Endothelial cell of umbilical vein (primary cell): ENCODE data around the gene STRA6. TPM values are rescaled to one million over a fixed set of nuclear protein-coding genes. Genes with fewer than 3 reads are reported as not detected.

Experiments
- BruUV-seq: library from RNA; stranded (reverse); fragments of 400-500 nt; replicated peaks from 2 replicates; lab custom pipeline; 2021; lab: Mats Ljungman, UMichigan
- CTCF ChIA-PET: fragments of 300-600, 350-600 bp; sonication (Branson Sonifier 250); formaldehyde crosslinking; loops from one replicate; lab custom pipeline; 2021; ENCODE audit warnings: antibody characterized with exemption, inconsistent platforms; lab: Charles Lee
- POLR2A ChIA-PET: fragments of 300-600, 350-600 bp; sonication (Branson Sonifier 250); formaldehyde crosslinking; loops from one replicate; lab custom pipeline; 2021; ENCODE audit warnings: antibody characterized with exemption, inconsistent platforms; lab: Charles Lee
- DNase-seq: peaks from one replicate; pipeline ENCODE4 v3.0.0-alpha.2; 2011; ENCODE audit warnings: low read depth, low spot score
- FAIRE-seq: peaks from 2 replicates; lab custom pipeline; 2011; peaks lifted over from hg19 to GRCh38; lab: Jason Lieb, UNC
- H2AFZ ChIP-seq: 2 replicates; pipeline ENCODE4 v1.6.0; 2012; ENCODE audit warnings: low read depth, low read length, control low read depth, inconsistent platforms
- H3K27ac ChIP-seq: 2 replicates; pipeline ENCODE4 v1.5.1; 2011; ENCODE audit warnings: low read depth, mild to moderate bottlenecking, control low read depth, low read length, moderate library complexity; ENCODE audit not compliant: insufficient read depth
- H3K27me3 ChIP-seq, 2 experiments: 2 replicates each; pipeline versions ENCODE4 v1.6.0 to v1.6.1; 2011; ENCODE audit warnings: low read length in 2 of 2, mixed read lengths in 1 of 2; ENCODE audit not compliant: control insufficient read depth in 2 of 2, insufficient read depth in 2 of 2
- H3K36me3 ChIP-seq, 2 experiments: 2 replicates in 1 of 2; 3 replicates in 1 of 2; pipeline ENCODE4 v1.5.1; 2011; ENCODE audit warnings: low read length in 2 of 2, mild to moderate bottlenecking in 1 of 2, moderate library complexity in 1 of 2; ENCODE audit not compliant: control insufficient read depth in 2 of 2, insufficient read depth in 2 of 2; ENCODE audit errors: extremely low read depth in 1 of 2
- H3K4me1 ChIP-seq: 3 replicates; pipeline ENCODE4 v1.5.1; 2011; ENCODE audit warnings: mild to moderate bottlenecking, low read length; ENCODE audit not compliant: control insufficient read depth, insufficient read depth; ENCODE audit errors: extremely low read depth
- H3K4me2 ChIP-seq: 2 replicates; pipeline ENCODE4 v1.6.1; 2011; ENCODE audit warnings: low read length, control low read depth, mixed read lengths; ENCODE audit not compliant: insufficient read depth
- H3K4me3 ChIP-seq, 3 experiments: fragments of 200-600 bp in 1 of 3; sonication (generic), shearing (Covaris generic) in 1 of 3; replicated peaks in 1 of 3; 2 replicates each; pipeline ENCODE4 v1.5.1; 2011 to 2016; ENCODE audit warnings: control low read depth in 3 of 3, low read length in 3 of 3, mild to moderate bottlenecking in 2 of 3, inconsistent platforms in 1 of 3, low read depth in 1 of 3, moderate library complexity in 1 of 3; ENCODE audit not compliant: insufficient read depth in 1 of 3
- H3K79me2 ChIP-seq: 2 replicates; pipeline ENCODE4 v1.6.0; 2012; ENCODE audit warnings: low read length, inconsistent platforms; ENCODE audit not compliant: control insufficient read depth, insufficient read depth
- H3K9ac ChIP-seq: replicated peaks from 2 replicates; pipeline ENCODE3; 2011; ENCODE audit warnings: low read length, control low read depth; ENCODE audit not compliant: insufficient read depth; ENCODE audit errors: extremely low read depth
- H3K9me1 ChIP-seq: replicated peaks from 3 replicates; pipeline ENCODE4 v1.6.0; 2011; ENCODE audit warnings: mild to moderate bottlenecking, low read length; ENCODE audit not compliant: control insufficient read depth, insufficient read depth; ENCODE audit errors: extremely low read depth
- H3K9me3 ChIP-seq: replicated peaks from 2 replicates; pipeline ENCODE4 v1.5.1; 2012; ENCODE audit warnings: low read length, inconsistent platforms; ENCODE audit not compliant: control insufficient read depth, insufficient read depth
- H4K20me1 ChIP-seq: replicated peaks from 2 replicates; pipeline ENCODE3; 2011; ENCODE audit warnings: mild to moderate bottlenecking, low read length; ENCODE audit not compliant: control insufficient read depth, insufficient read depth; ENCODE audit errors: extremely low read depth
- EZH2 ChIP-seq: IDR thresholded peaks from 2 replicates; pipeline ENCODE4 v1.6.1; 2012; ENCODE audit warnings: borderline replicate concordance, low read depth, mild to moderate bottlenecking, moderate library complexity, low read length, inconsistent platforms; ENCODE audit not compliant: severe bottlenecking
- FOS ChIP-seq: IDR thresholded peaks from 2 replicates; pipeline ENCODE4 v1.6.1; 2011; ENCODE audit warnings: mild to moderate bottlenecking, low read length, moderate library complexity, borderline replicate concordance; ENCODE audit not compliant: insufficient read depth
- GATA2 ChIP-seq: IDR thresholded peaks from 2 replicates; pipeline ENCODE4 v1.7.0; 2011; ENCODE audit warnings: low read depth, mild to moderate bottlenecking, moderate library complexity, mixed read lengths, low read length; ENCODE audit not compliant: insufficient read length, insufficient read depth
- MYC ChIP-seq: IDR thresholded peaks from one replicate; pipeline ENCODE4 v1.6.1; 2011; ENCODE audit warnings: mild to moderate bottlenecking, low read depth, low read length
- POLR2A ChIP-seq: IDR thresholded peaks from 2 replicates; pipeline ENCODE4 v1.6.1; 2012; ENCODE audit warnings: low read depth, mild to moderate bottlenecking, control low read depth, low read length
- dilution Hi-C: fragments of 300-500 bp; cut with MboI; formaldehyde crosslinking; loops from one replicate; pipeline ENCODE4 v1.15.0; 2019; ENCODE audit warnings: low sequenced_read_pairs; ENCODE audit not compliant: extremely low pct_ligation_motif_present
- intact Hi-C: fragments of 100-400 bp; cut with micrococcal nuclease; formaldehyde crosslinking; loops from one replicate; pipeline ENCODE4 v1.10.0; 2022
- polyA plus RNA-seq, 4 experiments: library from polyadenylated mRNA; depleted of rRNA in 3 of 4; stranded (reverse) in 3 of 4; unstranded in 1 of 4; fragments of >200 nt; gene quantifications; 2 replicates each; pipeline versions ENCODE4 v1.2.1 to v1.2.3, GENCODE V29; 2011 to 2012; ENCODE audit warnings: missing spikeins in 1 of 4
- total RNA-seq: library from RNA; stranded (reverse); gene quantifications from 2 replicates; pipeline ENCODE4 v1.2.3, GENCODE V29; 2021
- TF ChIP-seq, protein P1 (sequence below): IDR thresholded peaks from 2 replicates; pipeline ENCODE4 v1.6.1; 2011; ENCODE audit not compliant: insufficient read depth, insufficient read length

The STRA6 gene
- total and polyA plus RNA-seq, 2 donors (not counting 3 experiments of a cell fraction or from before 2014, with no cell fraction given), result not detected

DNA sequence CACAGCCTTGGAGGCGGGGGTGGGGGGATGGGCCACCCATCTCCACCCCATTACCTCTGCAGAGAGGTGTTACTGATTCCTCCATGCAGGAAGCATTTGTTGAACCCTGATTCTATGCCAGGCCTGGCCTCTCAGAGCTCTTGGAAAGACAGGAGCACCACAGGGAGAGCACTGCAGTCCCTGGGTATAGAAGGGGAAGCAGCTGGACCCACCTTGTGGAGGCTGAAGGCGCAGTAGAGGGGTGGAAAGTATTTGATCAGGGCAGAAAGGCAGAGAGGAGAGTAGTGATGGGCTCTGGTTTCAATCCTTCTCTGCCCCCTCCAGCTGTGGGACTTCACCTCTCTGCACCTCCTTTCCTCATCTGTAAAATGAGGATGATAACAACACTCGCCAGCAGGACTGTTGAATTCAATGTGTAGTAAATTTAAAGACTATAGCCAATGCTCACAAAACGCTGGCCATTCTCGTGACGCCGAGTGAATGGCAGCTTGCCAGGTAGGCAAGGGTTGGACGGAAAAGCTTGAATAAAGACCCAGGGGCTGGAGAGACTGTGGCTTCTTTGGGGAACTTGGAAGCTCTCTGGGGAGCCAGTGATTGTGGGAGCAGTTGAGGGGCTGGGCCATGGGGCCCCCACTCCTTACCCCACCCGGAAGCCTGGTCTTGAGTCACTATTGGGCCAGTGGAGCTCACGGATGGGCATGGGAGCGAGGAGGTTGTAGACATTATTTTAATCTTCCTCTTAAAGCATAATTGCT, 25.6 kb upstream of the STRA6 start:
- Histone ChIP-seq H3K36me3 (no peaks in the 10 kb centered on the region), H3K9me1 (no peaks in the 10 kb centered on the region), H3K4me3 (no peak overlapping the region), H3K4me1 (no peaks in the 10 kb centered on the region), H3K27me3 (peaks cover 10 to 19% of the 10 kb centered on the region in 2 experiments), H3K79me2 (no peaks in the 10 kb centered on the region), H3K4me2 (no peak overlapping the region), H2AFZ (no peak overlapping the region), H3K27ac (no peak overlapping the region), H3K9me3 (no peaks in the 10 kb centered on the region), H4K20me1 (no peaks in the 10 kb centered on the region), H3K9ac (no peak overlapping the region)
- dilution Hi-C loops, result no loop called here
- BruUV-seq, result no TSS peak
- peak; percentile 15 for DNase-seq
- FAIRE-seq, result no peak
- POLR2A ChIA-PET, result interaction anchor here (1.3 kb wide), 1 partner anchor 9 kb away, joined by 3 read pairs; no protein-coding TSS in a partner anchor
- TF ChIP-seq POLR2A (no peak), EZH2 (peak; percentile 28), GATA2 (no peak), MYC (no peak), FOS (no peak)
- TF ChIP-seq, protein P1, sequence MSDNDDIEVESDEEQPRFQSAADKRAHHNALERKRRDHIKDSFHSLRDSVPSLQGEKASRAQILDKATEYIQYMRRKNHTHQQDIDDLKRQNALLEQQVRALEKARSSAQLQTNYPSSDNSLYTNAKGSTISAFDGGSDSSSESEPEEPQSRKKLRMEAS, result no peak
- CTCF ChIA-PET, result interaction anchor here (0.6 to 2.5 kb wide), 3 partner anchors 11 to 100 kb away, joined by 3 to 13 read pairs (median 3); no protein-coding TSS in a partner anchor
- intact Hi-C loops, result loop anchor here (10.0 kb wide), 1 partner anchor 517 kb away; the partner anchor contains the start of gene CYP1A2
